Measurements from ENCODE around the gene AEBP1.

GRCh38 chr7:44114586-44115310 is 10.6 kb downstream of the AEBP1 start:
- TF ChIP-seq FOXP2 (optimal IDR thresholded peaks at IDR 0.05; ENCODE audit: control extremely low read depth, extremely low read length, insufficient read depth): no peak
- no peak for TF ChIP-seq EZH2 (IDR thresholded peaks at IDR 0.05)
- no peak; the same call in 1 of the 2 replicates for TF ChIP-seq POLR2AphosphoS5 (IDR thresholded peaks at IDR 0.05; ENCODE audit: borderline replicate concordance, low read depth, low read length)
